Skeletal muscle cell (primary cell): Measurements from ENCODE around the gene MAX.
"Not testable (repeated sequence)": the region's sequence is repeated elsewhere in the genome, so short reads cannot be mapped to it uniquely, and the experiment has no call there.

Source experiments
- DNase-seq: peaks from one replicate; pipeline ENCODE4 v3.0.0-alpha.2; 2010; ENCODE audit warnings: low read depth
- H3K4me3 ChIP-seq: 2 replicates; pipeline ENCODE4 v1.5.1; 2011; ENCODE audit warnings: low read depth, mild to moderate bottlenecking, control low read depth, low read length, moderate library complexity

The MAX gene

GRCh38 chr14:65106736-65107135 lies 4.4 kb upstream of the MAX start:
- no peak for DNase-seq
- H3K4me3 ChIP-seq: no peak overlapping the region

GRCh38 chr14:65106316-65106715 lies 4.0 kb upstream of the MAX start:
- no peak overlapping the region for H3K4me3 ChIP-seq
- no peak for DNase-seq

GRCh38 chr14:65104791-65105190 lies 2.5 kb upstream of the MAX start:
- no peak for DNase-seq

GRCh38 chr14:65103150-65103760 lies 938 bp upstream of the MAX start:
- DNase-seq: no peak
- peak overlapping the region; percentile 80 for H3K4me3 ChIP-seq

More at GRCh38 chr14:65104791-65105190, 2.5 kb upstream of the MAX start:
- no peak overlapping the region for H3K4me3 ChIP-seq

- no peak for DNase-seq
- H3K4me3 ChIP-seq: peak overlapping the region; percentile 86
Measured at GRCh38 chr14:65101631-65102440, 481 bp downstream of the MAX start.

- DNase-seq: no peak
Measured at GRCh38 chr14:65100922-65101541, 1.3 kb downstream of the MAX start.

GRCh38 chr14:65098586-65098985 lies 3.7 kb downstream of the MAX start:
- no peak for DNase-seq
- no peak overlapping the region for H3K4me3 ChIP-seq

More at GRCh38 chr14:65100922-65101541, 1.3 kb downstream of the MAX start:
- H3K4me3 ChIP-seq: peak overlapping the region; percentile 86

- H3K4me3 ChIP-seq: no peak overlapping the region
- DNase-seq: no peak
Measured at GRCh38 chr14:65096323-65097089, 5.8 kb downstream of the MAX start.

GRCh38 chr14:65095633-65096205 lies 6.6 kb downstream of the MAX start:
- DNase-seq: peak; percentile 46
- no peak overlapping the region for H3K4me3 ChIP-seq

GRCh38 chr14:65092349-65092748 lies 10.0 kb downstream of the MAX start:
- no peak for DNase-seq
- no peak overlapping the region for H3K4me3 ChIP-seq

- not testable (repeated sequence) for DNase-seq, H3K4me3 ChIP-seq
Measured at GRCh38 chr14:65087835-65088234, 14.5 kb downstream of the MAX start.

GRCh38 chr14:65086686-65087085 lies 15.6 kb downstream of the MAX start:
- H3K4me3 ChIP-seq, DNase-seq: not testable (repeated sequence)

GRCh38 chr14:65084554-65085505 lies 17.5 kb downstream of the MAX start:
- no peak overlapping the region for H3K4me3 ChIP-seq
- DNase-seq: no peak

GRCh38 chr14:65082930-65083329 lies 19.4 kb downstream of the MAX start:
- H3K4me3 ChIP-seq: no peak overlapping the region
- DNase-seq: no peak

- no peak for DNase-seq
- no peak overlapping the region for H3K4me3 ChIP-seq
Measured at GRCh38 chr14:65080960-65081747, 21.2 kb downstream of the MAX start.

GRCh38 chr14:65079768-65080167 lies 22.5 kb downstream of the MAX start:
- no peak overlapping the region for H3K4me3 ChIP-seq
- DNase-seq: no peak

- DNase-seq: no peak
Measured at GRCh38 chr14:65079201-65079600, 23.1 kb downstream of the MAX start.

GRCh38 chr14:65077318-65077717 lies 25.0 kb downstream of the MAX start:
- DNase-seq: no peak
- no peak overlapping the region for H3K4me3 ChIP-seq

More at GRCh38 chr14:65079201-65079600, 23.1 kb downstream of the MAX start:
- H3K4me3 ChIP-seq: no peak overlapping the region
